GM12873 (cell line): ENCODE data around the gene TMEM207.

Experiments
- CTCF ChIP-seq: IDR thresholded peaks from 2 replicates; pipeline ENCODE4 v1.5.1; 2012; ENCODE audit warnings: low read depth, mild to moderate bottlenecking, moderate library complexity, low read length, control low read depth; ENCODE audit not compliant: insufficient read depth; ENCODE audit errors: missing control alignments

TMEM207 gene

GRCh38 chr3:190444576-190445145 is 5.0 kb downstream of the TMEM207 start:
- no peak for TF ChIP-seq CTCF

GRCh38 chr3:190444006-190444405 is 5.7 kb downstream of the TMEM207 start:
- no peak for TF ChIP-seq CTCF

- TF ChIP-seq CTCF, result no peak
Measured at GRCh38 chr3:190443257-190443656, 6.4 kb downstream of the TMEM207 start.

GRCh38 chr3:190442240-190442639 is 7.5 kb downstream of the TMEM207 start:
- TF ChIP-seq CTCF, result no peak

- TF ChIP-seq CTCF, result no peak
Measured at GRCh38 chr3:190436331-190436730, 13.4 kb downstream of the TMEM207 start.

- no peak for TF ChIP-seq CTCF
Measured at GRCh38 chr3:190435618-190436017, 14.1 kb downstream of the TMEM207 start.

GRCh38 chr3:190433626-190434025 is 16.1 kb downstream of the TMEM207 start:
- no peak for TF ChIP-seq CTCF
